ENCODE measurements around the gene KLF16.

DNA sequence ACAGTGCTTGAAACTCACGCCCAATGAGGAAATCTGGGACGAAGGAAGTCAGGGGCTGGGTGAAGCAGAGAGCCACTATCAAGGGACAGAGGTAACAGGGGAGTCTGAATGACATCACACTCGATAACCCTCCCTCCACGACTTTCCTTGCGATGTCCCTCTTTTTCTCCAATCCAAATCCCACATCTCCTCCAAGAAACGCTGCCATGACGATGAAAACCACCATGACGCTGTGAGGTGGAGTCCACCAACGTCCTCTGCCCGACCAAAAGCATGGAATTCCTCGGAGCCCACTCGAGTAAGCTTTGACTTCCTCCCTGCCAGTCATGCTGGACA lies 16.1 kb downstream of the KLF16 start:
- TF ChIP-seq, protein P1, sequence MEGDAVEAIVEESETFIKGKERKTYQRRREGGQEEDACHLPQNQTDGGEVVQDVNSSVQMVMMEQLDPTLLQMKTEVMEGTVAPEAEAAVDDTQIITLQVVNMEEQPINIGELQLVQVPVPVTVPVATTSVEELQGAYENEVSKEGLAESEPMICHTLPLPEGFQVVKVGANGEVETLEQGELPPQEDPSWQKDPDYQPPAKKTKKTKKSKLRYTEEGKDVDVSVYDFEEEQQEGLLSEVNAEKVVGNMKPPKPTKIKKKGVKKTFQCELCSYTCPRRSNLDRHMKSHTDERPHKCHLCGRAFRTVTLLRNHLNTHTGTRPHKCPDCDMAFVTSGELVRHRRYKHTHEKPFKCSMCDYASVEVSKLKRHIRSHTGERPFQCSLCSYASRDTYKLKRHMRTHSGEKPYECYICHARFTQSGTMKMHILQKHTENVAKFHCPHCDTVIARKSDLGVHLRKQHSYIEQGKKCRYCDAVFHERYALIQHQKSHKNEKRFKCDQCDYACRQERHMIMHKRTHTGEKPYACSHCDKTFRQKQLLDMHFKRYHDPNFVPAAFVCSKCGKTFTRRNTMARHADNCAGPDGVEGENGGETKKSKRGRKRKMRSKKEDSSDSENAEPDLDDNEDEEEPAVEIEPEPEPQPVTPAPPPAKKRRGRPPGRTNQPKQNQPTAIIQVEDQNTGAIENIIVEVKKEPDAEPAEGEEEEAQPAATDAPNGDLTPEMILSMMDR (IDR thresholded peaks at IDR 0.05) = no peak
- TF ChIP-seq POLR2A (IDR thresholded peaks at IDR 0.05) = no peak
